ENCODE data around the gene TMEM52B. TPM values are rescaled to one million over a fixed set of nuclear protein-coding genes. Genes with fewer than 3 reads are reported as not detected.

TMEM52B gene
- total RNA-seq, 6 donors from 2014 or later, result 0.55 to 2.7 (median 1.1) TPM; not detected in 1

GRCh38 chr12:10190558-10191388 lies 11.9 kb downstream of the TMEM52B start:
- Histone ChIP-seq H3K27me3 (no peaks in the 10 kb centered on the region), H3K27ac (no peak overlapping the region), H3K9me3 (no peaks in the 10 kb centered on the region), H3K4me3 (no peak overlapping the region), H3K36me3 (no peaks in the 10 kb centered on the region), H3K4me1 (peaks cover 0 to 6% (median 0%) of the 10 kb centered on the region in 4 donors)
- peak in 1 of 2 donors; percentile 68 for DNase-seq
- peak; percentile 93 for ATAC-seq (ENCODE audit: low FRiP score in 2 of 2)
- peak; percentile 57 to 79 (median 68) for TF ChIP-seq CTCF (IDR thresholded peaks at IDR 0.05)
- TF ChIP-seq EP300 (IDR thresholded peaks at IDR 0.05), result no peak
- no peak for TF ChIP-seq POLR2A (IDR thresholded peaks at IDR 0.05)
- WGBS, 2 donors, result 45 to 50% methylated on average over 13 of the region's 13 CpGs

GRCh38 chr12:10191865-10192264 lies 13.0 kb downstream of the TMEM52B start:
- Histone ChIP-seq H3K27me3 (no peaks in the 10 kb centered on the region), H3K4me3 (no peak overlapping the region), H3K4me1 (peaks cover 0 to 6% (median 0%) of the 10 kb centered on the region in 4 donors), H3K27ac (no peak overlapping the region), H3K36me3 (no peaks in the 10 kb centered on the region), H3K9me3 (no peaks in the 10 kb centered on the region)
- WGBS, 2 donors, result 44 to 61% methylated on average over 2 of the region's 2 CpGs
- ATAC-seq (ENCODE audit: low FRiP score in 2 of 2) (peak in 1 of 2 donors; percentile 31), DNase-seq (no peak)
- TF ChIP-seq POLR2A (IDR thresholded peaks at IDR 0.05), result no peak
- TF ChIP-seq EP300 (IDR thresholded peaks at IDR 0.05), result no peak
- no peak for TF ChIP-seq POLR2AphosphoS5 (IDR thresholded peaks at IDR 0.05)
- no peak for TF ChIP-seq CTCF (IDR thresholded peaks at IDR 0.05)

GRCh38 chr12:10194160-10194670 lies 15.4 kb downstream of the TMEM52B start:
- Histone ChIP-seq H3K4me1 (peaks cover 0 to 6% (median 0%) of the 10 kb centered on the region in 4 donors), H3K9me3 (no peaks in the 10 kb centered on the region), H3K36me3 (no peaks in the 10 kb centered on the region), H3K4me3 (no peak overlapping the region), H3K27me3 (no peaks in the 10 kb centered on the region), H3K27ac (no peak overlapping the region)
- 89 to 100% methylated on average over 3 of the region's 3 CpGs for WGBS, 2 donors
- ATAC-seq (ENCODE audit: low FRiP score in 2 of 2) (no peak), DNase-seq (no peak)
- no peak for TF ChIP-seq EP300 (IDR thresholded peaks at IDR 0.05)
- no peak for TF ChIP-seq POLR2AphosphoS5 (IDR thresholded peaks at IDR 0.05)
- no peak for TF ChIP-seq CTCF (IDR thresholded peaks at IDR 0.05)
- TF ChIP-seq POLR2A (IDR thresholded peaks at IDR 0.05), result no peak

GRCh38 chr12:10196210-10196609 lies 17.4 kb downstream of the TMEM52B start:
- no peak for ATAC-seq (ENCODE audit: low FRiP score in 2 of 2)
- TF ChIP-seq POLR2A (IDR thresholded peaks at IDR 0.05) (no peak), CTCF (IDR thresholded peaks at IDR 0.05) (no peak)
- H3K27ac ChIP-seq, result no peak overlapping the region
- no peaks in the 10 kb centered on the region for H3K4me1 ChIP-seq
- no peak for DNase-seq
- no peaks in the 10 kb centered on the region for H3K27me3 ChIP-seq
- H3K36me3 ChIP-seq, result no peaks in the 10 kb centered on the region
- no peaks in the 10 kb centered on the region for H3K9me3 ChIP-seq
- H3K4me3 ChIP-seq, result no peak overlapping the region
- 67 to 82% methylated on average over 10 of the region's 10 CpGs for WGBS, 2 donors

All from upper lobe of left lung (tissue), 6 donors.